IPS-NIHi7 (cell line): Measurements from ENCODE around the gene MX2.

ENCODE experiments used
- DNase-seq: peaks from one replicate; pipeline ENCODE4 v3.0.0; 2012; ENCODE audit warnings: mixed read lengths; ENCODE audit errors: extremely low spot score

Gene MX2

DNA sequence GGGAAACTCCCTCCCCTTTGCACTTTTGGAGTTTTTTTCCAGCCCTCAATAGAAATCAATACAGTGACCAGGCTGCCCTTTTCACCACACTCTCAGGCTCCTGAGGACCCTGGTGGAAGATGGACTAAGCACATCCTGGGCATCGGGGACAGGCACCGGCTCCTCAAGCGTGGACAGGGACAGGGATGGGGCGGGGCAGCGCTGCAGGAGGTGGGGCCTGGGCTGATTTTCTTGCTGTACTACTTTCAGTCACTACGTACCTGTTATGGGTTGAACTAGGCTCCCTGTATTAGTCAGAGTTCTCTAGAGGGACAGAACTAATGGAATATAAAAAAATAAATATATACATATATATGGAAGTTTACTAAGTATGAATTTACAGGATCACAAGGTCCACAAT, 2.5 kb downstream of the MX2 start:
- no peak for DNase-seq

DNA sequence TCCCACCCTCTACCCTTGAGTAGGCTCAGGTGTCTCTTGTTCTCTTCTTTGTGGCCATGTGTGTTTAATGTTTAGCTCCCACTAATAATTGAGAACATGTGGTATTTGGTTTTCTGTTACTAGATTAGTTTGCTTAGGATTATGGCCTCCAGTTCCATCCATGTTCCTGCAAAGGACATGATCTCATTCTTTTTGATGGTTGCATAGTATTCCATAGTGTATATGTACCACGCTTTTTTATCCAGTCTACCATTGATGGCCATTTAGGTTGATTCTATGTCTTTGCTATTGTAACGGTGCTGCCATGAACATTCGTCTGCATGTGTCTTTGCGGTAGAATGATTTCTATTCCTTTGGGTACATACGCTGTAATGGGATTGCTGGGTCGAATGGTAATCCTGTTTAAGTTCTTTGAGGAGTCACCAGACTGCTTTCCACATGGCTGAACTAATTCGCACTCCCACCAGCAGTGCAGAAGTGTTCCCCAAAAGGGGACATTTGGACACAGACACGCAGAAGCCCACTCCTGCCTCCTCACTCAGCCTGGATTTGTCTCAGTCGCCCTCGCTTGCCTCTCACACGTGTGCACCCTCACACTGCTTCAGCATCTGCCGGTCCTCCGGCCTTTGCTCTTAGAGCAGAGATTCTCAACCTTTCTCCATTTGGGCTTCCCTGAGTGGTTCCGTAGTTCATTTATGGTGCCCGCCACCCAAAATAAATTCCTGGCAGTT, 3.7 kb downstream of the MX2 start:
- DNase-seq: no peak

DNA sequence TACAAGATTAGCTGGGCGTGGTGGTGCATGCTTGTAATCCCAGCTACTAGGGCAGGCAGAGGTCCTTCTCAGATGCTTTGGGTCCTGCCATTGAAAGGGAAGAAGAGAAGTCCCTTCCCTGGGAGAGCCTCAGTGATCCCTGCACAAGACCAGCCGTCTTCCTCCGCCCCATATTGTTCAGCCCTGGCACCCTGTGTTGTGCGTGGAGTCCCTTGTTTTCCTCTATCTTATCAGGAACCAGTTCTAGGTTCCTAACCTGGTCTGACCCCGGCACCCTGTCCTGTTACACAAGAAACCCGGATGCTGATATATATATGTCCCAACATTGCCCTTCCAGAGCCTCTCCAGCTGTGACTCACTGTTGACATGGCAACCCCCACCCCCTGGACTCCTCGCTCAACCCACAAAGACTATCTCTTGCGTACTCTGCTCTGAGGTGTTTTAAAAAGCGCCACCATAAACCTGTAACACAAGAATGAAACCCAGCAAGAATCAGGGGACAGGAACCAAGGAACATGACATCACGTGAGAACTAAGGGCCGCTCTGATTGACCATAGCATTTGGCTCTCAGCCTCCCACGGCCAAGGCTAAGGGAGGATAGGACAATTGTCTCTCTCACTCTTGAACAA, 4.8 kb downstream of the MX2 start:
- no peak for DNase-seq

DNA sequence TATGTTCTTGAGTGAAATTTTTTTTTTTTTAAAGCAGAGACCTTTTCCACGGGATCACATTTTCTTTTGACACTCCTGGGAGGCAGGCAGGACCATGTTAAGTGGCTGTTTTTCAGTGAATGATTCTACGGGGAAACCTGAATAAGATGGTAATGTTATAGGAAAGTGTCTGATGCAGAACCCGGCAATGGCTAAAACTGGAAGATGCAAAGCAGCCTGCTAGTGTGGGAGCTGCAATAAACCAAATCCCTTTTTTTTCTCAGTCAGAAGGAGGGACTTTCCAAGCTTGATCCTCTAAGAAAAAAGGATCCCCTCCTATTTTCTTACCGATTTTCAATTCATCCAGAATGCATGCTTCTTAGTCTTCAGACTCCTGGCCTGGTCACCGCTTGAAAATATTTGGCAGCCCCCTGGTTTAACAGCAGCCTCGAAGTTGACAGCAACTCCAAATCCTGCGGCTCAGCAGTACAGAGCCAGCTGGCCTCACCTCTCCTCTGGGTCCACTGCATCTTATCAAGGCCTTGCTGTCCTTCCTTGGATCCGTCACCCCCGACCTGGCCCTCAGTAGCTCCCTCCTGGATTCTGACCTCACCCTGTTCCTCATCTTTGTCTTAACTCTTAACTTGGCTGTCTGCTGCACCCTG, 5.6 kb downstream of the MX2 start:
- no peak for DNase-seq

DNA sequence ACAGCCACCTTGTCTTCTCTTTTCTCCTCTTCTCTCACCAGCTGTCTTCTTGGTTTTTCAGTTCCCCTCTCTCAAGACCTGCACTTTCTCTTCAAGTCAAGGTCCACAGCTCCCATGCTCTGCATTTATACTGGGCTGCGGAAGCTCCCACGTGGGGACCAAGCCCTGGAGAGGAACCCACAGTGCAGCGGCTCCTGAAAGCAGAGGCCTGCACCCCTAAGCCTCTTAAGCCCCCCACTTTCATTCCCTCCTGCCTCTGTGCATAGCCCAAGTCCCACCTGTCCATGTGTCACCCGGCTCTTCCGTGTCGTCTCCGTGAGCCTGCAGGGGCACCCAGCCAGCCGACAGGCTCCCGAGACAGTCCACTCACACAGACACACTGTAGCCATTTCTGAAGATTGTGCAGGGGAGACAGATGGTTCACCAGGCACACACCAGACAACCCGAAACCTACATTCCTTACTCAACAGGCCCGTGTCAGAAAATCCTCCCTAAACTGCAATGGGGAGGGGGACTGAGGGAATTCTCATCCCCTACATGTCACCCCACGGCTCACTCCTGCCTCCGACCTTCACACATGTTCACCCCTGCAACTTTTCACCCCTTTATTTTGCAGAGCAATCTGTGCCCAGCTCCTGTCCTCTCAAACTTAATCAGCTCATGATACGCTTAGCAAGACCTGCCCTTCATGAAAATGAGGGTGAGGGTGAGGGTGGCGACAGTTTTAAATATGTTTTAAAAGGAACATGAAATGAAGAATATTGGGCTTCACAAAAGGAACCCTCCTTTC, 6.3 kb downstream of the MX2 start:
- no peak for DNase-seq

DNA sequence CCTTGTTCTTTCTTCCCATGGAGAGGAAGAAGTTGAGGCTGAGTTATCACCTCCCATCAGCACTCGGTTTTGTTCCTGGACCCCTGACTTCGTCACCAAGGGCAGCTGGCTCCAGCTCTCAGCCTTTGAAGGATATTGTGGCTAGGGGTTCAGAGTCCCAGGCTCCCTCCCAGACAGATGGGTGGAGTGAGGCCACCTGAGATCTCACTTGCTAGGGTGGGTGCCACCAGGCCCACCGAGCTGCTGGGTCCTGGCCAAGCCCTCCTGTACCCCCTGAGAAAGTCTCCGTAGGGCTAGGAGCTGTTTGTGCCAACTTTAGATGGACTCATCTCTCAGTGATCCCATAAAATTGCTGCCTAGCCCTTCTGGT, 6.9 kb downstream of the MX2 start:
- DNase-seq: no peak

DNA sequence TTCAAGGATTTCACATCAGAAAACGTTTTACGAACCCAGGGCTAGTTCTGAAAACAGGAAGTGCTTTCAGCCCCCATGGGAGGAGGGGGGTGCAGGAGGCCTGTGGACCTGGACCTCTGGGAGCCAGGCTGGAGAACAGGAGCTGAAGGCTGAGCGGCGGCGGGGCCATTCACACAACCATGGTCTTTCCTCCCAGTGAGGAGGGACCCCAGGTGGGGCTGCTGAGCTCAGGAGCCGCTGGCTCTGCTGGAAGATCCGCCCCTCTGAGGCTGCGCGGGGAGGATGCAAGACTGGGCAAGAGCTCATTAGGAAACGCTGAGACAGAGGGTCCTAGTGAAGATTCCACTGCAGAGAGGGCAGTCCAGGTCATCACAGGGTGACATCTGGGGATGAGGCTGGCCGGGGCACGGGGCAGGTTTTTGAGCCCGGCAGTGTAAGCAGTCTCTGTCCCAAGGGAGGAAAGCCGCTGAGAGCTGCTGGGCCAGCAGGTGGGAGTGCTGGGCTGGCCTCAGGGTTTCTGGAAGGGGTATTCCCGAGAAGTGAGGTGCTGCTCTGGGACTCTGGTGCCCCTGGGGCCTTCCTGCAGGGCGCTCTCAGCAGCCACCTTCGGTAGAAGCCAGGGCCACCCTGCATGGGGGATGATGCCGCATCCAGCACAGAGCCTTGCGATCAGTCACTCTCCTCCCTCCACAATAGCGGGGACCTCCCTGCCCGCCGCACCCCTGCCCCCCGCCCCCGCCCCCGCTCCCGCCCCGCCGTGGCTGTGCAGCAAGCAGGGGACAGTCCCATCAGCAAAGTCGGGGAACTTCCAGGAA, 7.5 kb downstream of the MX2 start:
- DNase-seq: peak; percentile 86

DNA sequence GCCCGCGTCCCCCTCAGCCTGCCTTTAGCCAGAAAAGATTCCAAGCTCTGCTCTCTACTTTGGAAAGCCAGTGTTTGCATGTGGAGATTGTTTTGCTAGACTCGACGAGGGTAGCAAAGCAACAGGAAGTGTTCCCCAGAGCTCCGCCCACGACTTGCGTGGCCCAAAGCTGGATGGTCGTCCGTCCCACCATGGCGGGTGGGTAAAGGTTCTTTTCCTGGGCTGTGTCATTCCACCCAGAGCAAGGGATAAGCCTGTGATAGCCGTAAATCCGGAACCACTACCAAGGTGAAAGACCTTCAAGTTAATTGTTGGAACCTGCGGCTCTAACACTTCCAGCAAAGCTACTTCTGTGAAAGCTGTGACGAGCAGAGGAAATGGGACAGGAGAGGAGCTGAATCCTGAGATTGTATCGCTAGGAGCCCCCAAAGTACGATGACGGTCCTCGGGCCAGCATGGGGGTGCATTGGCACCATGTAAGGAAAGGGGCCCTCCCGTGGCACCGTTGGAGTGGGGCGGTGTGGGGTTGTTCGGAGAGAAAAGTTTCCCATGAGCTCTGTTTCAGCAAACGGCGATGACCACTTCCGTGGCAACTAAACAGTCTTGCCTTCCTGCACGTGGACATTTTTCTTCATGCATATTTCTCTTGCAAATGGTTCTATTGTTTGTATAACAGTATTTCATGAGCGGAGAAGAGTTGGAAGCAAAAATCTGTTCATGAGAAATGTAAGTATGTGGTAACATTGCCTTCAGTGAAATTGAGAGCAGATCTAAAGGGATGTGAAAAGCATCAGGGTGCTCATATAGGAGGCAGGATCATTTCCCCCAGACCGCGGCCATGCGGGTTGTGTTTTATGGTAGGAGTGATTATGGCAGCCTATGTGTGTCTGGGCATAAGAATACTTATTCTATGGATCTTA, 8.4 kb downstream of the MX2 start:
- DNase-seq: no peak

DNA sequence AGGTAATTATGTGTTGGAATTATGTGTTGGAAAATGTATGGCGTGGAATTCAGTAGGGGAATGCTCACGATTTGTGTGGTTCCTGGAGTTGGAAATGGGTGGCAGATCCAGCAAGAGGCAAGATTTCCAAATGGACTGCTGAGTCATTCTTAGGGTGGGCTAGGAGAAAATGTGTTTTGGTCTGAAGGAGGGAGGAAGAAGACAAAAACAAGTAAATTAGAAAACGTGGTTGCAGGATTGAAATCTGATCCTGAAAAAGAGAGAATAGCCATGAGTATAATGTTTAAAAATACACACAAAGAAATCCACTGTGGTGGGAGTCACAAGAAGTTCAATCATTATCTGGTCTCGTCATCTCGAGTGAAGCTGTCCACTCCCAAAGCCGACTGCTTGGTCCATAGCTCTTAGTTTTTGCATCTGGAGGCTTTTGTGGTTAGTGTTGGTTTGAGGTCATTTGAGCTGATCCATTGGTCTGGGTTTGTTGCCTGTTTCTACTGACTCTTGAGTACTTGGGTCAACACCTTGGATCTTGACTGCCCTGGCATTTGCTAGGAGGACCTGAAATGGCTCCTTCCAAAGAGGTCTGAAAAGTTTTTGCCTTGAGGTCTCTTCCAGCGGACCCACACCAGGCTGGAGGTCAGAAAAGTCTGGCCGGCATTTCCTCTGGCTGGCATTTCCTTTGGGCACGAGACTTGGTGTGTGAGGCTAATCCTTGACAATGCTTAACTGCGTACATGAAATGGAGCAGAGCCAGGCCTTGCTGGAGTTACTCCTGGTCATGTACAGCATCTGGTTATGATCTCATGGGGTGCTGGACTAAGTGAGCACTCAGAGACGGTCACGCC, 9.2 kb downstream of the MX2 start:
- DNase-seq: no peak

DNA sequence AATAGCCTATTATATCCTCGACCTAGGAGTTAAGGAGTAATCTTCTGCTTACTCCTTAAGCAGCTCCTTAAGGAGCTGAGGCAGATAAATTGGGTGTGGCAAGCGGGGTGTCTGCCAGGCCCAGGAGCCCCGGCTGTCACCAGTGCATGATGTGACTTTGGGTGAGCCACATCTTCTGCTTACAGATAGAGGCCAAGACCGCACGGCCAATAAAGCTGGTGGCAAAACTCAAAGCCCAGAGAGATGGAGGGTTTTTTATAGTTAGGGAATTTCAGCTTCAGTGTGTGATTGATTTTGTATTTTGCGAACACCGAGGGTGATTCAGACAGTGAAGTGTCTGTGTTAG, 9.8 kb downstream of the MX2 start:
- DNase-seq: no peak

DNA sequence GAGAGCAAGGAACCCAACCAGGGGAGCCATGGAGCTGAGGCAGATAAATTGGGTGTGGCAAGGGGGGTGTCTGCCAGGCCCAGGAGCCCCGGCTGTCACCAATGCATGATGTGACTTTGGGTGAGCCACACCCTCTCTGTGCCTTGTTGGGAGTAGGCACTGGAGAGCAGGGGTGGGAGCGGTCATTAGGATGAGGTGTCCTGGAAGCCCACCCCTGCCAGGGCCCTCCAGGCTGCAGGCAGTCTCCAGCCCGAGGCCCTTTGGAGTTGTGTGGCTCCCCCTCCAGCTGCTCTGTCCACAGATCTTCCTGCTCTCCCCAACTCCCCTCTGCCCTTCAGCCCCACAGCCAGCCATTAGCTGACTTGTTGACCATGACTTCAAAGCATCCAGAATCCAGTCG, 11.4 kb downstream of the MX2 start:
- no peak for DNase-seq

DNA sequence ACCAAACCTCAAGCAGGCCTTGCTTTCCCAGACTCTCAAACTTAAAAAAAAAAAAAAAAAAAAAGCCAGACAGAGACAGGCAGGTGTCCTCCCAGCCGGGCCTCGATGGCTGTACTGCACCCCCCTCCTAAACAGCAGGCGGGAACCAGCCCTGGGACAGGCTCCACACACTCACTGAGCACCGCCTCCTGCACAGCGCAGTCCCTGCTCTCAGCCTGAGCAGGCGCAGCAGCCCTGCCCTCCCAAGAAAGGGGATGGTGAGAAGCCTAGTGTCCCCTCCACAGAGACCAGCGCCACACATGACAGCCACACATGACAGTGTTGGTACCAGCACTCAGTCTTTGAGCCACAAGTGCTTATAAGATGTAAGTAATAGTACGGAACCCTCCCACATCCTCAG, 11.9 kb downstream of the MX2 start:
- DNase-seq: no peak

DNA sequence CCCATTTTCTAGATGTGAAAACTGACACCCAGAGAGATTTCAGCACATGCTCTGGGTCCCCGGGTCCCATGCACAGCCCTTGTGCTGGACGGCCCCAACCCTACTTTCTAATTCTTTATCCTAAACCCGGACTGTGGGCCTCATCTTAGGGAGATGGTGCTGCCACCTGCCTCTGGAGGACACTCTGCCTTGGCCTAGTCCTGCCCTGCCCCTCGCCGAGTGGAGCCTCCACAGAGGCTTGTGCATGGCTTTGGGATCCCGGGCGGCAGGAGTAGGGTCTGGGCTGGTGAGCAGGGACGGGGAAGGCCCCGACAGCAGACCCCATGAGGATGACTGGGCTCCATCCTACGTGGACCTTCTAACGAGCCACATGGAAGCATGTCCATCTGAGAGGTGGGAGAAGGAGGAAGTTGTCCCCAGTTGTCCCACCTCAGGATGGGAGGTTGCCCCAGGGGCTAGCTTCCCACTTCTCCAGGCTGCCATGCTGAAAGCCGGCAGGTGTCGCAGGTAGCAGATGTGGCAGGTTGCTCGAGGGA, 12.4 kb downstream of the MX2 start:
- no peak for DNase-seq

DNA sequence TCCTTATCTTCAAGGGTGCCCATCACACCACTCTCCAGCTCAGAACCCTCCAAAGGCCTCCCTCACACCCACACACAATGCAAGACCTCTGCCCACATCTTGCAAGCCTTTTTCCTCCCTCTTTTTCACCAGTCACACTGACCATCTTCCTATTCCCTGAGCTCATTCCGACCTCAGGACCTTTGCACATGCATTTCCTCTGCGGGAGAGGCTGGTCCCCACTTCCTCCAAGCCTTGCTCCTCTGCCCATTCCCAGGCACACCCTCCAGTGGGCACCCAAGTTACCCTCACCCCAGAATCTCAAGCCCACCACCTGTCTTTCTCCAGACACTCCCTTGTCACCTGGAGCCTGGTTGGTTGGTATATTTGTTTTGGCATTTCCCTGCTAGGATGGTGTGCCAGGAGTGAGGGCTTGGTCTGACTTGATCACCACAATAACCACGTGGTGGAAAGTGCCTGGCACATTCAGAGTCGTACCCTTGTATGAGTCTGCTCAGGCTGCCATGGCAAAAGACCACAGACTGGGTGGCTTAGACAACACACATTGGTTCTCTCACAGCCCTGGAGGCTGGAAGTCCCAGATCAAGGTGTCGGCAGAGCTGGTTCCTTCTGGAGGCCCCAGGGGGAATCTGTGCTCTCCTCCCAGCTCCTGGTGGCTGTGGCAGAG, 13.2 kb downstream of the MX2 start:
- DNase-seq: no peak

DNA sequence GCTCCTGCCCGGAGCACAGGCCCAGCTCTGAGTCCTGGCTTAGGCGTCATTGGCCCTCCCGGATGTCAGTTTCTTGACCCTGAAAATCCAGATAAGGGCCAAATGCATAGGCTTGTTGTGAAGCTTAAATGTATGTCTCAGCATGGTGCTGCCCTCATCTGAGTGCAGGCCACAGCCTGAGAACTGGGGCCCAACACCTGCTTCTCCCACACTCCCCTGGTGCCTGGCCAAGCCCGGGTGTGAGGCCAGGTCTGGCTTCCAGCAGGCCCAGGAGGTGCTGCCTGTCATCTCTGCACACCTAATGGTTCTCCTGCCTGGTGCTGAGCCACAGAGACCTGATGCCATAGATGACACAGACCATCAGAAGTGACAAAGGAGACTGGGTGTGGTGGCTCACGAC, 14.0 kb downstream of the MX2 start:
- no peak for DNase-seq

DNA sequence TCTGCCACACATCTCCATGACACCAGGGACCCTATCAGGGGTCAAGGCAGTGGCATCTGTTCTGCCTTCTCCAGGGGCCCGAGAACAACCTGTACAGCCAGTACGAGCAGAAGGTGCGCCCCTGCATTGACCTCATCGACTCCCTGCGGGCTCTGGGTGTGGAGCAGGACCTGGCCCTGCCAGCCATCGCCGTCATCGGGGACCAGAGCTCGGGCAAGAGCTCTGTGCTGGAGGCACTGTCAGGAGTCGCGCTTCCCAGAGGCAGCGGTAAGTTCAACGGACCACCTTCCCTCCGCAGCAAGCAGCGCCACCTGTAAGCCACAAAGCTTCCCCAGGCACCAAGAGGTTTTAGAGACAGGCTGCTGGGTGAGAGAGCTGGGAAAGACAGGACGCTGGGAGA, 15.9 kb downstream of the MX2 start:
- DNase-seq: no peak

DNA sequence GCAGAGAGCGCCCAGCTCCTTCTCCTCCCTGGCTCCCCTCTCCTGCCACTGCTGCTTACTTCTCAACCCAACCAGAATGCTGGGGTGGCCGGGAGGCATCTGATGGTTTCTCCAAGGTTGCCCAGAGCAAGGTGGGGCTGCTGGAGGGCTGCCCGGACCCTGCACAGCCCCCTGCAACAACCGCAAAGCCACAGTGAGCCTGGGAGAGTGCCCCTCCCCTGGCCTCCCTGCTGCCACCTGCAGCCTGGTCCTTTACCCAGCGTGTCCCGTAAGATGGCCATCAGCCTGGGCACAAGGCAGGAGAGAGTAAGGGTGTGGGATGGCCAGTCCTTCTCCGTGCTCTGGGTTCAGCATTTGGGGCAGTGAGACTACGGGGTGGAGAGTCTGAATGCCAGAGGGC, 17.0 kb downstream of the MX2 start:
- DNase-seq: no peak

DNA sequence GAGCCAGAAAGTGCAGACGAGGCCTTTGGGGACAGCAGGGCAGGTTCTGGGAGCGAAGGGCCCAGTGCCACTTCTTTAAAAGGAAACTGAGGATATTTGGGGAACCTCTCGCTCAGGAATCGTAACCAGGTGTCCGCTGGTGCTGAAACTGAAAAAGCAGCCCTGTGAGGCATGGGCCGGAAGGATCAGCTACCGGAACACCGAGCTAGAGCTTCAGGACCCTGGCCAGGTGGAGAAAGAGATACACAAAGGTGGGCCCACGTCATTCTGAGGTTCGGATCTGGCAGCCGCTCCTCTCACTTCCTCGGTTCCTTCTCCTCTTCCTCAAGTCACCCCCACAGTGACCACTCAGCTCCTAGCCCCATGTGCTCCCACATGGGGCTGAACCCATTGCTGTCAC, 18.1 kb downstream of the MX2 start:
- no peak for DNase-seq

DNA sequence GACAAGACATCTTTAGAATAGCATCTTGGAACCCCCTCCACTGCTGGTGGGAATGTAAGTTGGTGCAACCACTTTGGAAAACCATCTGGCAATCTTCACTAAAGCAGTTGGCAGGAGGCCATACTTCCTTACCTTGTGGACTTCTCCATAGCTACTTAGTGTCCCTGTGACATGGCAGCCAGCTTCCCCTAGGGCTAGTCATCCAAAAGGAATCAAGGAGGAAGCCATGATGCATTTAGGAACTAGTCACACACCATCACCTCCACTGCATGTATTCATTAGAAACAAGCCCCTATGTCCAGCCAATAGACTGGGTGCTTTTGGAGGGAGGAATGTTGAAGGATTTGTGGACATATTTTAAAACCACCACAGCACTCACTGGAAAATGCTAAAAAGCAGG, 19.9 kb downstream of the MX2 start:
- no peak for DNase-seq
